WI38 (cell line): ENCODE results near the gene KRTAP5-2.

ENCODE experiments used
- H3K4me3 ChIP-seq: 2 replicates; pipeline ENCODE4 v1.5.1; 2011; ENCODE audit warnings: low read depth, mild to moderate bottlenecking, control low read depth, low read length
- TF ChIP-seq, protein P1 (sequence below): IDR thresholded peaks from 2 replicates; pipeline ENCODE4 v1.5.1; 2012; ENCODE audit warnings: low read depth, mild to moderate bottlenecking, control low read depth, low read length

KRTAP5-2 gene

DNA sequence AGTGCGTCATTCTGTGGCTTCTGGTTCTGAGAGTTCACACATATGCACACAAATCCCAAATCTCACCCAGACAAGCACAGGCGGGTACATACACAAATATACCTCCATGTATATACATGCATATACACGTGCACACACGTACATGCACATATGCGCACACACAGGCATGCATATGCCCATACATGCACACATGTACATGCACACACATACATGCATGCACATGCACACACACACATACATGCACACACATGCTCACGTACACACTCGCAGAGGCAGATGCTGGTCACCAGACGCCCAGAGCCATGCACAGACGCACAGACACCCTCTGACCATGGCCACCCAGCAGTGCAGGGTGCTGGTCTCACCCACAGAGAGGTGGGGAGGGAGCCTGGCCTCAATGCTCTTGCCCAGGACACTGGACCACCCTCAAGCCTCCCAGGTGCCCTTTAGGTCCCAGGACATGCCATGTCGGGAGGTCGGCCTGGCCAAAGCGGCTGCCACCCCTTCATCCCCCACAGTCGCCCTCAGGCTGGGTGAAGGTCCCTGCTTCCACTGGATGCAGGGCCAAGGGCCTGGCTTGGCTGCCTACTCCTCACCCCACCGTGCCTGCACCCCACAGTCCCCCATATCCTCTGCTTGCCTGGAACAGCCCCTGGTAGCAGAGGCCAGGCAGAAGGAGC lies 35.5 kb downstream of the KRTAP5-2 start:
- H3K4me3 ChIP-seq, result no peak overlapping the region
- TF ChIP-seq, protein P1, sequence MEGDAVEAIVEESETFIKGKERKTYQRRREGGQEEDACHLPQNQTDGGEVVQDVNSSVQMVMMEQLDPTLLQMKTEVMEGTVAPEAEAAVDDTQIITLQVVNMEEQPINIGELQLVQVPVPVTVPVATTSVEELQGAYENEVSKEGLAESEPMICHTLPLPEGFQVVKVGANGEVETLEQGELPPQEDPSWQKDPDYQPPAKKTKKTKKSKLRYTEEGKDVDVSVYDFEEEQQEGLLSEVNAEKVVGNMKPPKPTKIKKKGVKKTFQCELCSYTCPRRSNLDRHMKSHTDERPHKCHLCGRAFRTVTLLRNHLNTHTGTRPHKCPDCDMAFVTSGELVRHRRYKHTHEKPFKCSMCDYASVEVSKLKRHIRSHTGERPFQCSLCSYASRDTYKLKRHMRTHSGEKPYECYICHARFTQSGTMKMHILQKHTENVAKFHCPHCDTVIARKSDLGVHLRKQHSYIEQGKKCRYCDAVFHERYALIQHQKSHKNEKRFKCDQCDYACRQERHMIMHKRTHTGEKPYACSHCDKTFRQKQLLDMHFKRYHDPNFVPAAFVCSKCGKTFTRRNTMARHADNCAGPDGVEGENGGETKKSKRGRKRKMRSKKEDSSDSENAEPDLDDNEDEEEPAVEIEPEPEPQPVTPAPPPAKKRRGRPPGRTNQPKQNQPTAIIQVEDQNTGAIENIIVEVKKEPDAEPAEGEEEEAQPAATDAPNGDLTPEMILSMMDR, result no peak

DNA sequence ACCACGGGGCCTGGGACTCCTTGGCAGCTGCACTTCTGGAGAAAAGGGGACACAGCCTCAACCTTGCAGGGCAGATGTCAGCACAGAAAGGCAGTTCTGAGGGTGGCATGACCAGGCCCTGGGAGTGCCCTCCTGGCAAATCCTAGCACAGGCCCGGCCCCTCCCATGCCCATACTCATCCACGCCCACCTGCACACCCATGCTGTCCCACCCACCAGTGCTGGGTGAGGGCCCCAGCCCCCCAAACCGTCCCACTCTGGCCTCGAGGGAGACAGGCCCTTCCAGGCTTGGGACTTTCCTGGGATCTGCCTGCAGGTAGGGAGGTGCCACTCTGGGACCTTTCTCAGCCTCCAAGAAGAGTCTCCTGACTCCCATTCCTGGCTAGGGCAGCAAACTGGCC lies 36.1 kb downstream of the KRTAP5-2 start:
- TF ChIP-seq, protein P1, result no peak
- H3K4me3 ChIP-seq, result no peak overlapping the region

DNA sequence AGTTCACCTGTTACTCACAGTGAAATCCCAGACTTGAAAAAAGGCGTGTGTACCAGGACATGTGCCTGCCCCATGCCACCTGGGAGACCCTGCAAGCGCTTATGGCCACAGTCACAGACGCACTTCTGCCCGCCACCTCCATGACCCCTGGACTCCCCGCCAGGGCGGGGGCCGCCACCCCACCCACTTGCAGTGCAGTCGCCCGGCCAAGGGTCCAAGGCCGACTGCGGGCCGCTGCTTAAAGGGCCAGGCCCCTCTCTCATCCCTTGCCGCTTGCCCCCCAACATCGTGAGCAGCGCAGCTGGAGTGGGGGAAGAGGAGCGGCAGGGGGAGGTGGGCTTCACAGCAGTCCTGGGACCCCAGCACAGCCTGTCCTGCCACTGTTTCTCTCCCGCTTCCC lies 36.8 kb downstream of the KRTAP5-2 start:
- TF ChIP-seq, protein P1, result no peak
- no peak overlapping the region for H3K4me3 ChIP-seq

DNA sequence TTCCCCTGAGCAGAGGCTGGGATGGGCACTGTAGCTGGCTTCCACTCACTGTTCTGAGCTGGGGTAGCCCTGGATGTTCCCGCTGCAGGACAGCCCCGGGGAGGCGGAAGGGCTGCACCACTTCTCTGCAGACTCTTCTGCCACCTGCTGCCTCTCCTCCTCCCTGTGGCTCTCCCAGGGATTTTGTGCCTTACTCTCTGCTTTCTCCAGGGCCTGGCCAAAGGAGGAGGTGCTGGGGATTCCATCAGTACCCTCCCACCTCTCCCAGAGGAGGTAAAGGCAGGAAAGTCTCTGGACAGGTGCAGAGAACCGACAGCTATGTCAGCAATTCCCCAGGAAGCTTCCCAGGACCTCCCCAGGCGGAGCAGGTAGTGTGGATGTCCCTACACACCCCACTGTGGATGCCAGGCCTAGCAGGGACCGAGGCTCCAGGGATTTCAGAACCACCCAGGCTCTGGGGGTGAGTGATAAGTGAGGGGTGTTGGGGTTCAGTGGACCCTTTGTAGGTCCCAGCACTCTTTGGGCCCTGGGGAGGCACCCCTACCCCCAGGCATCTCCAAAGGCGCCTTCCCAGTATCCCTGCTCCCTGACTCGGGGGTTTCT lies 37.3 kb downstream of the KRTAP5-2 start:
- TF ChIP-seq, protein P1, result no peak
- no peak overlapping the region for H3K4me3 ChIP-seq

DNA sequence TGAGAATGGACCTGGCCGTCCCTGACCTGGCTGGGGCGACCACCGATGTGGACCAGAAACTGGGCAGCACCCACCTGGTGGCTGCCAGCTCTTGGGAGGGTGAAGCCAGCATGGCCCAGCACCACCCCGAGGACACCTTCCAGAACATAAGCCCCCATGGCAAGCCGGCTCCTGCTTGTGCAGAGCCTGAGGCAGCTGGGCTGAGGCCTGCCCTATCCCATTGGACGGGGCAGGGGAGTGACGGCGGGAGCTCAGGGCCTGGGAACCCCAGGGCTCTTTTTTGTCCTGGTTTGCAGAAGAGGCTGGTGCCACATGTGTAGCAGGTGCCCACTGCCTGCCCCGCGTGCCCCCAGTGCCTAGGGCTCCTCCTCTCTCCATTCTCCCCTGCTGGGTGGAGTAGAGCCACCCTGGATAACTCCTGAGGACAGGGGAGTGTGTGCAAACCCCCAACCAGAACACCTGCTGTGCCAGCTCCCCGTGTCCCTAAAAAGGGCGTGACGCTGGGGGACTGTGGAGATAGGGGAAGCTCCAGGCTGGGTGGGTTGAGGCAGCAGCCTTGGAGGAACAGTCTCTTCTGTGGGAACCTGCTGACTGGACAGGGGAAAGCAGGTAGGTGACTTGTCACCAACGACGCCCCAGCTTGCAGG lies 38.0 kb downstream of the KRTAP5-2 start:
- TF ChIP-seq, protein P1, result no peak
- no peak overlapping the region for H3K4me3 ChIP-seq

DNA sequence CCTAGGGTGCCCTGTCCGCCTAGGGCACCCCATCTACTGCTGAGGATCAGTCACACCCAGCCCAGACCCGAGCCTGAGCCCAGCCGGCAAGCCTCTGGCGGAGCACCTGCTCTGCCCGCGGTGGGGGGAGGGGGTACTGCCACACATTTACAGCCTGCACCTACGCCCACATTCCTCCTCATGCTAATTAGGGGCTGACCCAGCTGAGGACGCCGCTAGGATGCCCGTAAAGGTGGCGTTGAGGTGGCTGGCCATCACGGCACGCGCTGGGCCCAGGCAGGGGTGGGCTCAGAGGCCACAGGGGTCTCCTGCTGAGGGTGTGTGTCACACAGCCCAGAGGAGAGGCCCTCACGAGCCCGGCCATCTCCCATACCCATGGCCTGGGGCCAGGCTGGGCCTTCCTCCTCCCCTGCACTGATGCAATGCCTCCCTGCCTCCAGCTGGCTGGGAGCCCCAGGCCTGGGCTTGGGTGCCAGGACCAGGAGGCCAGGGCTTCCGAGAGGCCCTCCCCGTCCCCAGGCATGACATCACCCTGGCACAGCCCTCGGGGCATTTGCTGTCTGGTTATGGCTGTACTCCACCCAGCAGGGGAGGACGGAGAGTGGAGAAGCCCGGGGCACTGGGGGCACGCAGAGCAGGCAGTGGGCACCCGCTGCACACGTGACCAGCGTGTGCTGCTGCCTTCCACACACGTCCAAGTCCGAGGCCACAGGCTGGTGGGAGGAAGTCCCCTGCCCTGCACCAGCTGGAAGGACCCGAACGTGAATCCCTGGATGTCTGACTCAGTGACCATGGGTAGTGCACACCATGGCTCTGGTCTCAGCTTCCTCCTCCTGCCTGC lies 38.8 kb downstream of the KRTAP5-2 start:
- no peak overlapping the region for H3K4me3 ChIP-seq
- TF ChIP-seq, protein P1, result no peak
